H1 (cell line): ENCODE data around the gene TXNRD2. TPM values are rescaled to one million over a fixed set of nuclear protein-coding genes. Genes with fewer than 3 reads are reported as not detected.

Experiments
- CTCF ChIA-PET: fragments of 300-600 bp; sonication (Branson Sonifier 250); formaldehyde crosslinking; loops from one replicate; lab custom pipeline; 2021; ENCODE audit not compliant: partially characterized antibody; lab: Charles Lee
- POLR2A ChIA-PET: fragments of 300-600 bp; sonication (Branson Sonifier 250); formaldehyde crosslinking; loops from one replicate; lab custom pipeline; 2021; ENCODE audit warnings: inconsistent platforms; ENCODE audit not compliant: partially characterized antibody; lab: Charles Lee
- DNase-seq, 2 experiments: peaks; one replicate each; pipeline versions ENCODE4 v3.0.0 to v3.0.0-alpha.2; 2010 to 2022; ENCODE audit warnings: low spot score in 2 of 2, low read depth in 1 of 2, mixed read lengths in 1 of 2
- FAIRE-seq: peaks from 2 replicates; lab custom pipeline; 2011; peaks lifted over from hg19 to GRCh38; lab: Jason Lieb, UNC
- H2AFZ ChIP-seq: 2 replicates; pipeline ENCODE4 v1.8.1; 2012; ENCODE audit warnings: low read length, inconsistent platforms
- H2AK5ac ChIP-seq: 2 replicates; pipeline ENCODE4 v1.6.1; 2013; ENCODE audit warnings: low read depth, low read length
- H2BK120ac ChIP-seq: replicated peaks from 2 replicates; pipeline ENCODE3; 2013; ENCODE audit warnings: low read depth, low read length, inconsistent platforms
- H2BK12ac ChIP-seq: 2 replicates; pipeline ENCODE4 v1.6.1; 2013; ENCODE audit warnings: low read depth, low read length
- H2BK15ac ChIP-seq: 2 replicates; pipeline ENCODE4 v1.6.1; 2013; ENCODE audit warnings: low read length
- H2BK20ac ChIP-seq: 2 replicates; pipeline ENCODE4 v1.6.1; 2013; ENCODE audit warnings: low read length
- H2BK5ac ChIP-seq: 2 replicates; pipeline ENCODE4 v1.6.1; 2013; ENCODE audit warnings: low read depth, low read length
- H3K14ac ChIP-seq: 2 replicates; pipeline ENCODE4 v1.6.1; 2013; ENCODE audit warnings: inconsistent platforms; ENCODE audit not compliant: insufficient read length
- H3K18ac ChIP-seq: 2 replicates; pipeline ENCODE4 v1.6.1; 2013; ENCODE audit warnings: low read length; ENCODE audit errors: extremely low read depth
- H3K23ac ChIP-seq: 2 replicates; pipeline ENCODE4 v1.6.1; 2013; ENCODE audit warnings: inconsistent platforms; ENCODE audit not compliant: insufficient read length
- H3K23me2 ChIP-seq: 2 replicates; pipeline ENCODE4 v1.6.1; 2013; ENCODE audit warnings: low read depth, low read length
- H3K27ac ChIP-seq: 2 replicates; pipeline ENCODE4 v1.6.1; 2011; ENCODE audit warnings: low read depth, low read length, inconsistent platforms
- H3K27me3 ChIP-seq, 4 experiments: replicated peaks in 1 of 4; 1 replicate in 1 of 4; 2 replicates in 3 of 4; pipeline versions ENCODE4 v1.6.1 to v1.8.1; 2011 to 2013; ENCODE audit warnings: low read length in 3 of 4, mild to moderate bottlenecking in 3 of 4, inconsistent platforms in 2 of 4, mixed read lengths in 2 of 4, moderate library complexity in 1 of 4; ENCODE audit not compliant: control insufficient read depth in 3 of 4, insufficient read depth in 3 of 4; ENCODE audit errors: extremely low read depth in 1 of 4
- H3K36me3 ChIP-seq, 4 experiments: 2 replicates each; pipeline versions ENCODE4 v1.6.1 to v1.8.1; 2011 to 2013; ENCODE audit warnings: mild to moderate bottlenecking in 4 of 4, low read length in 3 of 4, moderate library complexity in 2 of 4, control low read depth in 1 of 4, inconsistent platforms in 1 of 4; ENCODE audit not compliant: insufficient read depth in 4 of 4, control insufficient read depth in 2 of 4
- H3K4ac ChIP-seq: replicated peaks from 2 replicates; pipeline ENCODE3; 2013; ENCODE audit warnings: low read length, low read depth, mixed read lengths, inconsistent platforms; ENCODE audit not compliant: insufficient read length
- H3K4me1 ChIP-seq, 4 experiments: replicated peaks in 1 of 4; 1 replicate in 1 of 4; 2 replicates in 3 of 4; pipeline versions ENCODE4 v1.6.1 to v1.8.1; 2011 to 2013; ENCODE audit warnings: low read length in 3 of 4, inconsistent platforms in 2 of 4, mixed read lengths in 1 of 4; ENCODE audit not compliant: insufficient read depth in 4 of 4, control insufficient read depth in 3 of 4
- H3K4me2 ChIP-seq, 2 experiments: 2 replicates each; pipeline versions ENCODE4 v1.6.1 to v1.8.1; 2011 to 2013; ENCODE audit warnings: low read depth in 2 of 2, low read length in 2 of 2, control low read depth in 1 of 2, inconsistent platforms in 1 of 2, mild to moderate bottlenecking in 1 of 2; ENCODE audit not compliant: insufficient read depth in 1 of 2
- H3K4me3 ChIP-seq, 4 experiments: fragments of 200-600, 300-600 bp in 1 of 4; sonication (generic), shearing (Covaris generic), sonication (Bioruptor Twin) in 1 of 4; 2 replicates each; pipeline versions ENCODE4 v1.5.1 to v1.8.1; 2011 to 2016; ENCODE audit warnings: low read length in 4 of 4, low read depth in 3 of 4, control low read depth in 2 of 4, inconsistent platforms in 2 of 4, mild to moderate bottlenecking in 2 of 4, mixed read lengths in 1 of 4, moderate library complexity in 1 of 4; ENCODE audit not compliant: insufficient read depth in 2 of 4; ENCODE audit errors: extremely low read depth in 1 of 4
- H3K56ac ChIP-seq: replicated peaks from 2 replicates; pipeline ENCODE3; 2013; ENCODE audit warnings: low read depth, mild to moderate bottlenecking, mixed read lengths, low read length, inconsistent platforms; ENCODE audit not compliant: insufficient read length
- H3K79me1 ChIP-seq: 2 replicates; pipeline ENCODE4 v1.6.1; 2013; ENCODE audit warnings: low read depth, low read length, control low read depth
- H3K79me2 ChIP-seq, 2 experiments: 2 replicates each; pipeline versions ENCODE4 v1.6.1 to v1.8.1; 2012 to 2013; ENCODE audit warnings: low read length in 2 of 2, mild to moderate bottlenecking in 2 of 2, inconsistent platforms in 1 of 2; ENCODE audit not compliant: insufficient read depth in 2 of 2, control insufficient read depth in 1 of 2
- H3K9ac ChIP-seq, 4 experiments: replicated peaks in 1 of 4; 1 replicate in 1 of 4; 2 replicates in 3 of 4; pipeline versions ENCODE4 v1.6.1 to v1.8.1; 2011 to 2013; ENCODE audit warnings: low read depth in 3 of 4, low read length in 3 of 4, control low read depth in 2 of 4, mild to moderate bottlenecking in 2 of 4, moderate library complexity in 2 of 4, inconsistent platforms in 1 of 4; ENCODE audit errors: extremely low read depth in 1 of 4
- H3K9me3 ChIP-seq, 2 experiments: 2 replicates each; pipeline versions ENCODE4 v1.6.1 to v1.8.1; 2012 to 2013; ENCODE audit warnings: mild to moderate bottlenecking in 2 of 2, moderate library complexity in 2 of 2, control low read depth in 1 of 2, inconsistent platforms in 1 of 2, low read depth in 1 of 2, low read length in 1 of 2, mixed read lengths in 1 of 2; ENCODE audit not compliant: insufficient read depth in 2 of 2
- H4K20me1 ChIP-seq, 2 experiments: replicated peaks in 1 of 2; 2 replicates each; pipeline versions ENCODE3 to v1.8.1; 2011 to 2013; ENCODE audit warnings: inconsistent platforms in 2 of 2, low read length in 2 of 2, mild to moderate bottlenecking in 1 of 2; ENCODE audit not compliant: insufficient read depth in 2 of 2, control insufficient read depth in 1 of 2
- H4K5ac ChIP-seq: 2 replicates; pipeline ENCODE4 v1.6.1; 2013; ENCODE audit warnings: low read length, low read depth, mixed read lengths, inconsistent platforms; ENCODE audit not compliant: insufficient read length
- H4K8ac ChIP-seq: 2 replicates; pipeline ENCODE4 v1.8.0; 2013; ENCODE audit warnings: mild to moderate bottlenecking, moderate library complexity, low read length, inconsistent platforms; ENCODE audit not compliant: insufficient read depth; ENCODE audit errors: extremely low read depth
- H4K91ac ChIP-seq: replicated peaks from 2 replicates; pipeline ENCODE3; 2013; ENCODE audit warnings: low read length, mixed read lengths, inconsistent platforms; ENCODE audit not compliant: insufficient read length
- ASH2L ChIP-seq: fragments of 200-600, 300-600 bp; sonication (generic); IDR thresholded peaks from one replicate; pipeline ENCODE4 v1.7.1; 2017; ENCODE audit warnings: low read length
- CBX8 ChIP-seq: fragments of 300-800, 300-1000 bp; sonication (generic); IDR thresholded peaks from 2 replicates; pipeline ENCODE4 v1.7.1; 2016; ENCODE audit warnings: low read depth, low read length, borderline replicate concordance
- GABPA ChIP-seq: IDR thresholded peaks from 2 replicates; pipeline ENCODE4 v1.6.1; 2011; ENCODE audit warnings: mild to moderate bottlenecking, low read length, moderate library complexity, borderline replicate concordance; ENCODE audit not compliant: insufficient read depth
- JUND ChIP-seq: IDR thresholded peaks from 2 replicates; pipeline ENCODE4 v1.6.1; 2011; ENCODE audit warnings: mild to moderate bottlenecking, improper control_type of control experiment, low read length
- KDM4A ChIP-seq: IDR thresholded peaks from one replicate; pipeline ENCODE4 v1.7.1; 2012; ENCODE audit warnings: low read depth, mild to moderate bottlenecking, moderate library complexity, low read length, inconsistent platforms; ENCODE audit not compliant: severe bottlenecking
- POU5F1 ChIP-seq: IDR thresholded peaks from 2 replicates; pipeline ENCODE4 v1.6.1; 2011; ENCODE audit warnings: low read depth, mild to moderate bottlenecking, low read length, moderate library complexity
- RNF2 ChIP-seq: fragments of 200-900, 300-1000 bp; sonication (generic); IDR thresholded peaks from 2 replicates; pipeline ENCODE4 v1.7.1; 2016; ENCODE audit warnings: borderline replicate concordance, low read depth, mild to moderate bottlenecking, antibody characterized with exemption, low read length; ENCODE audit not compliant: poor library complexity, severe bottlenecking; ENCODE audit errors: missing control alignments
- SRF ChIP-seq: IDR thresholded peaks from 2 replicates; pipeline ENCODE4 v1.6.1; 2011; ENCODE audit warnings: mild to moderate bottlenecking, low read depth, low read length, moderate library complexity
- TAF7 ChIP-seq: optimal IDR thresholded peaks from 2 replicates; pipeline ENCODE3; 2011; ENCODE audit warnings: low read depth, mild to moderate bottlenecking, inconsistent platforms, low read length, moderate library complexity, borderline replicate concordance
- ZNF274 ChIP-seq: IDR thresholded peaks from 2 replicates; pipeline ENCODE4 v1.7.0; 2012; ENCODE audit warnings: low read length, borderline replicate concordance; ENCODE audit errors: extremely low read depth
- WGBS, 2 experiments: shearing (Covaris generic) in 1 of 2; methylation state at CpG; one replicate each; pipeline versions ENCODE4 v1.1.6 to v1.1.7; 2013 to 2015; ENCODE audit warnings: low lambda C conversion rate in 2 of 2, mixed read lengths in 2 of 2, inconsistent platforms in 1 of 2, low coverage in 1 of 2, missing lambda C conversion rate in 1 of 2; ENCODE audit not compliant: insufficient replicate concordance in 2 of 2, insufficient coverage in 1 of 2, insufficient read length in 1 of 2; ENCODE audit errors: extremely low coverage in 1 of 2, missing lambda C conversion rate in 1 of 2; 5-methylcytosine and 5-hydroxymethylcytosine counted together
- polyA plus RNA-seq, 7 experiments: library from polyadenylated mRNA; depleted of rRNA in 3 of 7; stranded (reverse) in 5 of 7; unstranded in 2 of 7; fragments of >200 nt in 5 of 7; fragments of 200-250 nt in 2 of 7; gene quantifications; 1 replicate in 5 of 7; 2 replicates in 1 of 7; 4 replicates in 1 of 7; pipeline versions ENCODE4 v1.2.1 to v1.2.3, GENCODE V29; 2011 to 2013; ENCODE audit warnings: missing spikeins in 2 of 7, mixed read lengths in 2 of 7
- total RNA-seq: library from RNA; stranded (reverse); fragmentation: NEBNext Ultra II Directional; extraction: Animal tissue kit (Norgen Biotek cat#: 25700); gene quantifications from 2 replicates; pipeline ENCODE4 v1.2.1, GENCODE V29; 2021
- TF ChIP-seq, protein P1 (sequence below): IDR thresholded peaks from 2 replicates; pipeline ENCODE4 v1.6.1; 2012; ENCODE audit warnings: inconsistent platforms
- TF ChIP-seq, protein P2 (sequence below): IDR thresholded peaks from 2 replicates; pipeline ENCODE4 v1.6.1; 2012; ENCODE audit warnings: low read length, inconsistent platforms

TXNRD2 gene
- total and polyA plus RNA-seq, 2 of the 8 experiments (the other 6 are each of a cell fraction or from before 2014, with no cell fraction given) = 14.8 to 21.9 TPM

DNA sequence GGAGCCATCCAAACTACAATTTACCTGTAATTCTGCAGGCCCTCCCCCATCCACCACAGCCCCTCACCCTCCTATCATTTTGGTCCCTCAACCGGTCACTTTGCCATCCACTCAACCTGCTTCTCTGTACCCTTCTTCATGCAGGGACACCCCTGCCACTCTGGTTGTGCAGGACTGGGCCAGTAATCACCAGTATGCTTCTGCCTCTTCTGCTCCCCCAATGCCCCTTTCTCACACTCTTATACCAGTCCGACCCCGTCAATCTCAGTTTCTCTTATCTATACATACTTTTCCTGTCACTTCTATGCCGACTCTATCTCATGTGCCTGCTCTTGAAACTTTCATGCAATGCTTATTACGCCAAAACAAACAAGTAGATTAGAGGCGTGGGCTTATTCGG, 5.1 kb downstream of the TXNRD2 start:
- Histone ChIP-seq H4K8ac (no peak overlapping the region), H3K23ac (no peak overlapping the region), H3K9ac (no peak overlapping the region), H2BK120ac (no peak overlapping the region), H3K27me3 (no peaks in the 10 kb centered on the region), H4K20me1 (no peaks in the 10 kb centered on the region), H3K9me3 (no peaks in the 10 kb centered on the region), H3K4ac (no peak overlapping the region), H3K56ac (no peak overlapping the region), H3K79me2 (no peaks in the 10 kb centered on the region), H2BK5ac (no peak overlapping the region), H4K91ac (no peak overlapping the region), H2BK12ac (no peak overlapping the region), H3K4me1 (no peaks in the 10 kb centered on the region), H2BK20ac (no peak overlapping the region), H4K5ac (no peak overlapping the region), H3K14ac (no peak overlapping the region), H3K27ac (no peak overlapping the region), H3K79me1 (no peaks in the 10 kb centered on the region), H3K23me2 (no peaks in the 10 kb centered on the region), H3K18ac (no peak overlapping the region), H2BK15ac (no peak overlapping the region), H3K4me2 (no peak overlapping the region), H3K36me3 (no peaks in the 10 kb centered on the region), H2AK5ac (no peak overlapping the region), H2AFZ (no peak overlapping the region), H3K4me3 (no peak overlapping the region)
- TF ChIP-seq KDM4A (no peak), JUND (no peak), TAF7 (no peak), GABPA (no peak), ZNF274 (no peak), CBX8 (no peak), SRF (no peak), ASH2L (no peak), RNF2 (no peak), POU5F1 (no peak)
- TF ChIP-seq, protein P1, sequence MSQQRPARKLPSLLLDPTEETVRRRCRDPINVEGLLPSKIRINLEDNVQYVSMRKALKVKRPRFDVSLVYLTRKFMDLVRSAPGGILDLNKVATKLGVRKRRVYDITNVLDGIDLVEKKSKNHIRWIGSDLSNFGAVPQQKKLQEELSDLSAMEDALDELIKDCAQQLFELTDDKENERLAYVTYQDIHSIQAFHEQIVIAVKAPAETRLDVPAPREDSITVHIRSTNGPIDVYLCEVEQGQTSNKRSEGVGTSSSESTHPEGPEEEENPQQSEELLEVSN = no peak
- TF ChIP-seq, protein P2, sequence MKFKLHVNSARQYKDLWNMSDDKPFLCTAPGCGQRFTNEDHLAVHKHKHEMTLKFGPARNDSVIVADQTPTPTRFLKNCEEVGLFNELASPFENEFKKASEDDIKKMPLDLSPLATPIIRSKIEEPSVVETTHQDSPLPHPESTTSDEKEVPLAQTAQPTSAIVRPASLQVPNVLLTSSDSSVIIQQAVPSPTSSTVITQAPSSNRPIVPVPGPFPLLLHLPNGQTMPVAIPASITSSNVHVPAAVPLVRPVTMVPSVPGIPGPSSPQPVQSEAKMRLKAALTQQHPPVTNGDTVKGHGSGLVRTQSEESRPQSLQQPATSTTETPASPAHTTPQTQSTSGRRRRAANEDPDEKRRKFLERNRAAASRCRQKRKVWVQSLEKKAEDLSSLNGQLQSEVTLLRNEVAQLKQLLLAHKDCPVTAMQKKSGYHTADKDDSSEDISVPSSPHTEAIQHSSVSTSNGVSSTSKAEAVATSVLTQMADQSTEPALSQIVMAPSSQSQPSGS = no peak
- no peak for DNase-seq
- 88% methylated on average over 7 of the region's 7 CpGs; no CpG with 5 or more reads in 1 of the 2 experiments for WGBS, 2 experiments
- CTCF ChIA-PET = interaction anchor here (1.0 to 2.5 kb wide), 2 partner anchors 11 to 17 kb away, joined by 4 to 5 read pairs; no protein-coding TSS in a partner anchor
- FAIRE-seq = no peak
- POLR2A ChIA-PET = no interaction called here
